Measurements from ENCODE around the gene UHRF1.

UHRF1 gene

GRCh38 chr19:4991538-4991937, 82.2 kb downstream of the UHRF1 start:
- TF ChIP-seq CTCF (IDR thresholded peaks at IDR 0.05; ENCODE audit: control insufficient read depth, insufficient read depth, low read depth, low read length, missing control alignments) = no peak
- no peak overlapping the region for H3K4me3 ChIP-seq (ENCODE audit: control insufficient read depth, low read depth, low read length)
- DNase-seq (ENCODE audit: low read depth) = no peak

GRCh38 chr19:4991996-4992698, 82.8 kb downstream of the UHRF1 start:
- no peak for DNase-seq (ENCODE audit: low read depth)
- TF ChIP-seq CTCF (IDR thresholded peaks at IDR 0.05; ENCODE audit: control insufficient read depth, insufficient read depth, low read depth, low read length, missing control alignments) = no peak

GRCh38 chr19:4993683-4994082, 84.4 kb downstream of the UHRF1 start:
- TF ChIP-seq CTCF (IDR thresholded peaks at IDR 0.05; ENCODE audit: control insufficient read depth, insufficient read depth, low read depth, low read length, missing control alignments) = no peak
- H3K4me3 ChIP-seq (ENCODE audit: control insufficient read depth, low read depth, low read length) = no peak overlapping the region
- DNase-seq (ENCODE audit: low read depth) = no peak

More at GRCh38 chr19:4991996-4992698, 82.8 kb downstream of the UHRF1 start:
- no peak overlapping the region for H3K4me3 ChIP-seq (ENCODE audit: control insufficient read depth, low read depth, low read length)

GRCh38 chr19:4996701-4997100, 87.4 kb downstream of the UHRF1 start:
- no peak for DNase-seq (ENCODE audit: low read depth)
- H3K4me3 ChIP-seq (ENCODE audit: control insufficient read depth, low read depth, low read length) = no peak overlapping the region
- no peak for TF ChIP-seq CTCF (IDR thresholded peaks at IDR 0.05; ENCODE audit: control insufficient read depth, insufficient read depth, low read depth, low read length, missing control alignments)

- no peak for TF ChIP-seq CTCF (IDR thresholded peaks at IDR 0.05; ENCODE audit: control insufficient read depth, insufficient read depth, low read depth, low read length, missing control alignments)
- H3K4me3 ChIP-seq (ENCODE audit: control insufficient read depth, low read depth, low read length) = no peak overlapping the region
- DNase-seq (ENCODE audit: low read depth) = no peak
Measured at GRCh38 chr19:4997297-4997696, 88.0 kb downstream of the UHRF1 start.

GRCh38 chr19:5000120-5000611, 90.9 kb downstream of the UHRF1 start:
- no peak overlapping the region for H3K4me3 ChIP-seq (ENCODE audit: control insufficient read depth, low read depth, low read length)
- TF ChIP-seq CTCF (IDR thresholded peaks at IDR 0.05; ENCODE audit: control insufficient read depth, insufficient read depth, low read depth, low read length, missing control alignments) = no peak
- no peak for DNase-seq (ENCODE audit: low read depth)
